Astrocyte (in vitro differentiated cells and primary cell): ENCODE measurements around the gene IWS1. TPM values are rescaled to one million over a fixed set of nuclear protein-coding genes. Genes with fewer than 3 reads are reported as not detected.

Experiments used
- DNase-seq: peaks from one replicate; pipeline ENCODE4 v3.0.0-alpha.2; 2010; ENCODE audit warnings: low read depth
- FAIRE-seq: peaks from 2 replicates; lab custom pipeline; 2011; peaks lifted over from hg19 to GRCh38; lab: Jason Lieb, UNC
- H2AFZ ChIP-seq: 2 replicates; pipeline ENCODE4 v1.6.0; 2012; ENCODE audit warnings: low read depth, low read length, inconsistent platforms
- H3K27ac ChIP-seq: 2 replicates; pipeline ENCODE4 v1.5.1; 2011; ENCODE audit warnings: low read depth, low read length, inconsistent platforms
- H3K27me3 ChIP-seq: 2 replicates; pipeline ENCODE4 v1.6.0; 2011; ENCODE audit warnings: low read length, inconsistent platforms; ENCODE audit not compliant: insufficient read depth
- H3K36me3 ChIP-seq: 2 replicates; pipeline ENCODE4 v1.5.1; 2011; ENCODE audit warnings: low read length, inconsistent platforms; ENCODE audit not compliant: insufficient read depth
- H3K4me1 ChIP-seq: 2 replicates; pipeline ENCODE4 v1.5.1; 2011; ENCODE audit warnings: low read length, inconsistent platforms; ENCODE audit not compliant: insufficient read depth
- H3K4me2 ChIP-seq: 2 replicates; pipeline ENCODE4 v1.6.0; 2012; ENCODE audit warnings: low read length, inconsistent platforms
- H3K4me3 ChIP-seq: 2 replicates; pipeline ENCODE4 v1.5.1; 2011; ENCODE audit warnings: low read depth, mild to moderate bottlenecking, low read length, inconsistent platforms; ENCODE audit not compliant: insufficient read depth
- H3K79me2 ChIP-seq: 2 replicates; pipeline ENCODE4 v1.6.0; 2012; ENCODE audit warnings: mild to moderate bottlenecking, low read length, inconsistent platforms; ENCODE audit not compliant: insufficient read depth
- H3K9ac ChIP-seq: 2 replicates; pipeline ENCODE4 v1.6.0; 2012; ENCODE audit warnings: mild to moderate bottlenecking, low read length, inconsistent platforms
- H3K9me3 ChIP-seq: 2 replicates; pipeline ENCODE4 v1.5.1; 2012; ENCODE audit warnings: low read depth, mild to moderate bottlenecking, low read length, inconsistent platforms; ENCODE audit not compliant: insufficient read depth
- H4K20me1 ChIP-seq: 2 replicates; pipeline ENCODE4 v1.6.0; 2012; ENCODE audit warnings: low read length, inconsistent platforms; ENCODE audit not compliant: insufficient read depth
- H3K27ac Mint-ChIP-seq: one replicate; pipeline ENCODE4 v1.8.0; 2021; ENCODE audit warnings: mild to moderate bottlenecking, mixed read lengths; ENCODE audit not compliant: unreplicated experiment
- H3K27me3 Mint-ChIP-seq: one replicate; pipeline ENCODE4 v1.8.0; 2021; ENCODE audit warnings: low read depth, mixed read lengths; ENCODE audit not compliant: unreplicated experiment
- H3K36me3 Mint-ChIP-seq: one replicate; pipeline ENCODE4 v1.8.0; 2021; ENCODE audit warnings: low read depth, mixed read lengths; ENCODE audit not compliant: unreplicated experiment
- H3K4me1 Mint-ChIP-seq: one replicate; pipeline ENCODE4 v1.8.0; 2021; ENCODE audit warnings: low read depth, mixed read lengths; ENCODE audit not compliant: unreplicated experiment
- H3K4me3 Mint-ChIP-seq: one replicate; pipeline ENCODE4 v1.8.0; 2021; ENCODE audit warnings: mild to moderate bottlenecking, moderate library complexity, mixed read lengths; ENCODE audit not compliant: unreplicated experiment
- H3K9me3 Mint-ChIP-seq: one replicate; pipeline ENCODE4 v1.8.0; 2021; ENCODE audit warnings: mild to moderate bottlenecking, mixed read lengths; ENCODE audit not compliant: unreplicated experiment
- EZH2 ChIP-seq: IDR thresholded peaks from 2 replicates; pipeline ENCODE4 v1.6.1; 2012; ENCODE audit warnings: mild to moderate bottlenecking, low read length, inconsistent platforms; ENCODE audit not compliant: insufficient read depth
- total RNA-seq: library from RNA; stranded (reverse); gene quantifications from 2 replicates; pipeline ENCODE4 v1.2.1, GENCODE V29; 2021
- TF ChIP-seq, protein P1 (sequence below): IDR thresholded peaks from 2 replicates; pipeline ENCODE4 v1.5.1; 2011; ENCODE audit warnings: low read depth, mild to moderate bottlenecking, inconsistent platforms, low read length, moderate library complexity; ENCODE audit not compliant: insufficient read depth

The IWS1 gene
- total RNA-seq, 1 donor from 2014 or later, result 56.2 TPM

DNA sequence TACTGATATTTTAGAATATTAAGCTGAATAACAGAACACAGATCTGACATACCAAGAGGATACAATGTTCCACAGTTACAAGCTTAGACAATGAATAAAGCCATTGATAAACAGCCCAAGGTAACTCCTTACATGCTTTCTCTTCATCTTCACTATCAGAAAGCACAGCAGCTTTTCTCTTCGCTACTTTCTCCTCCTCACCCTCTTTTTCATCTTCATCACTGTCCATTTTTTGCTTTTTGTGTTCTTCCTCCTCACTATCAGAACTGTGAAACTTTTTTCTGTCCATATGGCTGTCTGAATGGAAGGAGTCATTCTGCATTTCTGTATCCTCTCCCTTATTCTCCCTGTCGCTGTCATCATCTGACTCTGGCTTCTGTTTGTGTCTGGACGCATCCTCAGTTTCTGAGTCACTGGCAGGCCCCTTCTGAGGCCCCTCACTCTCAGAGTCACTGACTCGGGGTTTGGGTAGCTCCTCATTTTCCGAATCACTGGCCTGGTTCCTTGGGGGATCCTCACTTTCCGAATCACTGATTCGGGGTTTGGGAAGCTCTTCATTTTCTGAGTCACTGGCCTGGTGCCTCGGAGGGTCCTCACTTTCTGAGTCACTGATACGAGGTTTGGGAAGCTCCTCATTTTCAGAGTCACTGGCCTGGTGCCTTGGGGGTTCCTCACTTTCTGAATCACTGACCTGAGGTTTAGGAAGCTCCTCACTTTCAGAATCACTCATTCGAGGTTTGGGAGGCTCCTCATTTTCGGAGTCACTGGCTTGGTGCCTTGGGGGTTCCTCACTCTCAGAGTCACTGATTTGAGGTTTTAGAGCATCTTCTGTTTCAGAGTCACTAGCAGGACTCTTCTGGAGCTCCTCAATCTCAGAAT is 21.5 kb downstream of the IWS1 start:
- Histone ChIP-seq H4K20me1 (peaks cover 37% of the 10 kb centered on the region), H3K4me3 (no peak overlapping the region), H3K27me3 (no peaks in the 10 kb centered on the region), H3K9ac (peak overlapping the region; percentile 36), H2AFZ (no peak overlapping the region), H3K36me3 (peaks cover 46% of the 10 kb centered on the region), H3K9me3 (no peaks in the 10 kb centered on the region), H3K4me1 (peaks cover 22% of the 10 kb centered on the region), H3K79me2 (peaks cover 54% of the 10 kb centered on the region), H3K4me2 (no peak overlapping the region), H3K27ac (peak overlapping the region; percentile 34)
- peak overlapping the region; percentile 7 for H3K4me3 Mint-ChIP-seq
- H3K27me3 Mint-ChIP-seq, result no peaks in the 10 kb centered on the region
- DNase-seq (no peak), FAIRE-seq (no peak)
- TF ChIP-seq, protein P1, sequence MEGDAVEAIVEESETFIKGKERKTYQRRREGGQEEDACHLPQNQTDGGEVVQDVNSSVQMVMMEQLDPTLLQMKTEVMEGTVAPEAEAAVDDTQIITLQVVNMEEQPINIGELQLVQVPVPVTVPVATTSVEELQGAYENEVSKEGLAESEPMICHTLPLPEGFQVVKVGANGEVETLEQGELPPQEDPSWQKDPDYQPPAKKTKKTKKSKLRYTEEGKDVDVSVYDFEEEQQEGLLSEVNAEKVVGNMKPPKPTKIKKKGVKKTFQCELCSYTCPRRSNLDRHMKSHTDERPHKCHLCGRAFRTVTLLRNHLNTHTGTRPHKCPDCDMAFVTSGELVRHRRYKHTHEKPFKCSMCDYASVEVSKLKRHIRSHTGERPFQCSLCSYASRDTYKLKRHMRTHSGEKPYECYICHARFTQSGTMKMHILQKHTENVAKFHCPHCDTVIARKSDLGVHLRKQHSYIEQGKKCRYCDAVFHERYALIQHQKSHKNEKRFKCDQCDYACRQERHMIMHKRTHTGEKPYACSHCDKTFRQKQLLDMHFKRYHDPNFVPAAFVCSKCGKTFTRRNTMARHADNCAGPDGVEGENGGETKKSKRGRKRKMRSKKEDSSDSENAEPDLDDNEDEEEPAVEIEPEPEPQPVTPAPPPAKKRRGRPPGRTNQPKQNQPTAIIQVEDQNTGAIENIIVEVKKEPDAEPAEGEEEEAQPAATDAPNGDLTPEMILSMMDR, result no peak
- no peak for TF ChIP-seq EZH2
- H3K27ac Mint-ChIP-seq, result peak overlapping the region; percentile 89
- peaks cover 45% of the 10 kb centered on the region for H3K4me1 Mint-ChIP-seq
- H3K9me3 Mint-ChIP-seq, result no peaks in the 10 kb centered on the region
- H3K36me3 Mint-ChIP-seq, result peaks cover 23% of the 10 kb centered on the region

DNA sequence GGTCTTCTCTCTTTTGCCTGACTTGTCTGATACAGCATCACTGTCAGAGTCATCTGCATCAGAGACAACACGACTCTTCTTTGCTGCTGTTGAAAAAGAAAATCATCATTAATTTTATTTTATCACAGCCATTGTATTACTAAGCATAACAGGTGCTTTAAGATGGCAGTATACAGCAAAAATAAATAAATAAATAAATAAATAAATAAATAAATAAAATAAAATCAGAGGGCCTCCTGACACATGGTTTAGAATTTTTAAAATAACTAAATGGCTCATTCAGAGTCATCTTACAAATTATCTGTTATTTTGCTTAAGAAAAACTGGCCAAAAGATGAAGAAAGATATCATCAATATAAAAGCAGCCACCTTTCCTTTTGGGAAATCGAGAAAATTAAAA is 22.8 kb downstream of the IWS1 start:
- H4K20me1 ChIP-seq, result peaks cover 29% of the 10 kb centered on the region
- no peak overlapping the region for H3K9ac ChIP-seq
- no peak overlapping the region for H2AFZ ChIP-seq
- no peak overlapping the region for H3K27ac Mint-ChIP-seq
- no peak overlapping the region for H3K4me3 ChIP-seq
- no peaks in the 10 kb centered on the region for H3K9me3 ChIP-seq
- FAIRE-seq (no peak), DNase-seq (no peak)
- H3K27ac ChIP-seq, result no peak overlapping the region
- H3K36me3 ChIP-seq, result peaks cover 56% of the 10 kb centered on the region
- peaks cover 40% of the 10 kb centered on the region for H3K4me1 Mint-ChIP-seq
- H3K4me3 Mint-ChIP-seq, result no peak overlapping the region
- peaks cover 48% of the 10 kb centered on the region for H3K79me2 ChIP-seq
- H3K27me3 ChIP-seq, result no peaks in the 10 kb centered on the region
- H3K36me3 Mint-ChIP-seq, result peaks cover 23% of the 10 kb centered on the region
- no peaks in the 10 kb centered on the region for H3K9me3 Mint-ChIP-seq
- H3K27me3 Mint-ChIP-seq, result no peaks in the 10 kb centered on the region
- H3K4me2 ChIP-seq, result no peak overlapping the region
- peaks cover 22% of the 10 kb centered on the region for H3K4me1 ChIP-seq
- no peak for TF ChIP-seq EZH2
- TF ChIP-seq, protein P1, result no peak

DNA sequence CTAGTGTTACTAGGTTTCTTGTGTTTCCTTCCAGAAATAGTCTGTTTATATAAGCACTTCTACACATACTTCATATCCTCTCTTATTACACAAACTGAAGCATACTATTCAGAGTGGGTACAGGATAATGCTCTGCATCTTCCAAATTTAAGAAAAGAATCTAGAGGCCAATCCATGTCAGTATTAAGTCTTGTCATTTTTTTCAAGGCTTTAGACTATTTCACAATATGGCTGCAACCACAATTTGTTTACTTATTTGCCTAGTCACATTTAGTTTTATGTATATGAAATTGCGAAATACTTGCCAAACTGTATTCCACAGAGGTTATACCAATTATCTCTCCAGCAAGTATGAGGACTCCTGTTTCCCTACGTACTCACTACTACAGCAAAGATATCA is 27.9 kb downstream of the IWS1 start:
- no peak overlapping the region for H3K27ac ChIP-seq
- H3K27ac Mint-ChIP-seq, result no peak overlapping the region
- peaks cover 8% of the 10 kb centered on the region for H4K20me1 ChIP-seq

More for the DNA sequence above, 27.9 kb downstream of the IWS1 start:
- Histone ChIP-seq H3K9ac (no peak overlapping the region), H3K9me3 (no peaks in the 10 kb centered on the region), H3K4me3 (no peak overlapping the region), H3K36me3 (peaks cover 64% of the 10 kb centered on the region), H3K27me3 (no peaks in the 10 kb centered on the region), H2AFZ (no peak overlapping the region), H3K4me2 (no peak overlapping the region), H3K4me1 (no peaks in the 10 kb centered on the region), H3K79me2 (peaks cover 5% of the 10 kb centered on the region)
- Mint-ChIP-seq H3K4me3 (no peak overlapping the region), H3K36me3 (peaks cover 14% of the 10 kb centered on the region), H3K9me3 (no peaks in the 10 kb centered on the region), H3K4me1 (peaks cover 5% of the 10 kb centered on the region), H3K27me3 (no peaks in the 10 kb centered on the region)
- FAIRE-seq (no peak), DNase-seq (no peak)
- TF ChIP-seq EZH2, result no peak
- TF ChIP-seq, protein P1, result no peak
